ENCODE results near the gene APPL1.
"Not testable (repeated sequence)": the region's sequence is repeated elsewhere in the genome, so short reads cannot be mapped to it uniquely, and the experiment has no call there.

The APPL1 gene

DNA sequence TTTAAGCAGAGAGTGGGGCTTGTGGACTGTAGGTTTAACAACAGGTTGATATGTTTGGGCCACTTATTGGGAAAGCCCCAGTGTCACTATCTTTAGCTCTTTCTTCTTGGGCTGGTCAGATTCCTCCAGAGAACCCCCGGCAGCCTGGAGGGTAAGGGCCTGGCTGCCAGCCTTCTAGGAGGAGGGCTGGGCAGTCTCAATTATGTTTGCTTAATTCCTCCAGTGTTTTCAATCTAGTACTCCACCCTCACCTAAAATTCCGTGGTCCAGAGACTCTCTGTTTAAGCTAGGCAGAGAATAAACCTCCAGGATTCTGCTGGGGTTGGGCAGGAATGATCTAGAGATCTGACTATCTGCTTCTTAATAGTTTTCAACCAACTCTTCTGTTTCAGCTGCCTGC, 59.7 kb downstream of the APPL1 start:
- no peak for DNase-seq (ENCODE audit: extremely low read depth, low read depth)
- TF ChIP-seq, protein P1, sequence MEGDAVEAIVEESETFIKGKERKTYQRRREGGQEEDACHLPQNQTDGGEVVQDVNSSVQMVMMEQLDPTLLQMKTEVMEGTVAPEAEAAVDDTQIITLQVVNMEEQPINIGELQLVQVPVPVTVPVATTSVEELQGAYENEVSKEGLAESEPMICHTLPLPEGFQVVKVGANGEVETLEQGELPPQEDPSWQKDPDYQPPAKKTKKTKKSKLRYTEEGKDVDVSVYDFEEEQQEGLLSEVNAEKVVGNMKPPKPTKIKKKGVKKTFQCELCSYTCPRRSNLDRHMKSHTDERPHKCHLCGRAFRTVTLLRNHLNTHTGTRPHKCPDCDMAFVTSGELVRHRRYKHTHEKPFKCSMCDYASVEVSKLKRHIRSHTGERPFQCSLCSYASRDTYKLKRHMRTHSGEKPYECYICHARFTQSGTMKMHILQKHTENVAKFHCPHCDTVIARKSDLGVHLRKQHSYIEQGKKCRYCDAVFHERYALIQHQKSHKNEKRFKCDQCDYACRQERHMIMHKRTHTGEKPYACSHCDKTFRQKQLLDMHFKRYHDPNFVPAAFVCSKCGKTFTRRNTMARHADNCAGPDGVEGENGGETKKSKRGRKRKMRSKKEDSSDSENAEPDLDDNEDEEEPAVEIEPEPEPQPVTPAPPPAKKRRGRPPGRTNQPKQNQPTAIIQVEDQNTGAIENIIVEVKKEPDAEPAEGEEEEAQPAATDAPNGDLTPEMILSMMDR (IDR thresholded peaks at IDR 0.05; ENCODE audit: low read depth, low read length) = no peak

DNA sequence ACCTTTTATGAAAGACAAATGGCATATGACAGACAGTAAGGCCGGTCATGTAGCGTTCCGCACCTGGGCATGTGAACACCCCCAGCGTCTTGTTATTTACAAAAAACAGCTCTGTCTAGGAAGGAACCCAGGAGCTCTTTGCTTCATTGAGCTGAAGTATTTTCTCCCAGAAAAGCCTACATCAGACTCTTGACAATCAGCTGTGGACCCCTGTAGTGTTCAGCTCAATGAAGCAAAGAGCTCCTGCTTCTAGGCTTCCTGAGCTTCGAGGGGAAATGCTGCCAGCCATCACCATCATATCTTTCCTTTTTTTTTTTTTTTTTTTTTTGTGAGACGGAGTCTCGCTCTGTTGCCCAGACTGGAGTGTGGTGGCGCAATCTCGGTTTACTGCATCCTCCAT, 60.9 kb downstream of the APPL1 start:
- DNase-seq (ENCODE audit: extremely low read depth, low read depth) = no peak
- TF ChIP-seq, protein P1 (IDR thresholded peaks at IDR 0.05; ENCODE audit: low read depth, low read length) = no peak

DNA sequence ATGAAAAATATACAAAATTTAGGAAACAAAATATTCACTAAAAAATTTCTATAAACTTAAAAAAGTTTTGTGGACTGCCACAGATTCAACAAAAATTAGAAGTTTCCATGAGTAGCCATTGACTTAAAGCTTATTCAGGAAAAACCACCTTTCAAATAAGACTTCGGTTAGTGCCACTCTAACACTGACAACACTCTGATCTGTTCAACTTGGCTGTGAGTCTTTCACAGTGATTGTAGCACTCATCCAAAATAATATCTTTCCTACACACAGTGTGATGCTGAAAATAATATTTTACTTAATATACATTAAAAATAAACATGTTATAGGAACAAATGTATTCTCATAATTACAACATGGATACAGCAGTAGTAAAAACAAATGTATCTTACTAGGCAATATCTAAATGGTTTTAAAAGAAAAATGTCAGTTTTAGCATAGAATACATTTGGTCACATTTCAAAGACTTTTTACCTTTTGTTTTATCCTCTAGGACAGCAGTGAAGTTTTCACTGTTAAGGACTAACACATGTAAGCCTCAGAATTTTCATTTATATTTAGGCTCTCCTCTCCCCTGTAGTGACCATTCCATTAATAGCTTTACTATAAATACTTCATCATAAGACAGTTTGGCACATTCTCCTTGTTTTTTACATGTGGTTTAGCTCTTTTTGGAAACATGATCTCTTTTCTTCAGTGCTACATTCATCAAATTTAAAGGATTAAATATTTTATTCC, 64.8 kb downstream of the APPL1 start, which contains the start of gene ASB14:
Gene ASB14 (minus strand): TSS at position 527 of the 738 bp plus-strand sequence. CDS start 652 bp downstream, outside the sequence.
- DNase-seq (ENCODE audit: extremely low read depth, low read depth) = no peak
- TF ChIP-seq, protein P1 (IDR thresholded peaks at IDR 0.05; ENCODE audit: low read depth, low read length) = no peak

DNA sequence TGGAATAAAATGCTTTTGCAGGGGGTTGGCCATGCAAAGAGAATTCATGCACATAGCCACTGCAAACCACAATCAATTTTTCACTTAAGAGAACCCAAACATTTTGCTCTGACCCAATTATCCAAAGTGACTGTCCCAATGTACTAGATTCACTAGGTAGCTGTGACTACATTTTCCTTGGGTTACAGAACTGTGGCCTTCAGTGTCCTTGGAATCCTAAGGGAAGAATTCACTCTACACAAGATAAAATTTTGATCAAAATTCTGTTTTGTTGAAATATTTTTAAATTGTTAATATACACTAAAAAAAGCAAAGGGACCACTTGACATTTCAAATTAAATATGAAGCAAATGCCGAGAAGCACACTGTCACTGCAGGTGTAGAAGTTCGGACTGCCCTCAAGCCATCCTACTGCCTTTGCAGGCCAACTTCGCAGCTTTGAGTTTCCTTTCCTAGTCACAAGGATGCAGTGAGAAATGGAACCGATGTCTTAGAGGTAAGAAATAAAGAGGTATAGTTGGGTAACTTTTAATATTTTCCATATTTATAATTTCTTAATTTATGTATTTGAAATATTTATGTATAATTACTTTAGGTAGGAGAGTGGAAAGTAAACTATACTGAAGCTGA, 65.5 kb downstream of the APPL1 start:
- TF ChIP-seq, protein P1 (IDR thresholded peaks at IDR 0.05; ENCODE audit: low read depth, low read length) = no peak
- DNase-seq (ENCODE audit: extremely low read depth, low read depth) = no peak

DNA sequence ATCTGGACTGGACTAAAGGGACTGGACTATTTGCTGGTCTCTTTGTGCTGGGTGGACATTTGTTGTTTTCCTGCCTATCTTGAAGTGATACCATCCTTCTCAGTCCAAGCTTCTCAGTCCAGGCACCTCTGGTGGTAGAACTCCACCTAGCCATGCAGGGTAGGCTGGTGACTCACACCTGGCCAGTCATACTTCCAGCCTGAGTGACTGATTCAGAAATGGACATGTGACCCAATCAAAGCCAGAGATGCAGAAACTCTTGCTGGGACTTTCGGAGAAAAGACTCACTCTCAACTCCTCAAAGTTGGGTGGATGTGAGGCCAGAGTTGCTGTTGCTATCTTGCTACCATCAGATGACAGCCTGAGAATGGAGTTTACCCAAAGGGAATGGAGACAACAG, 70.5 kb downstream of the APPL1 start:
- TF ChIP-seq, protein P1 (IDR thresholded peaks at IDR 0.05; ENCODE audit: low read depth, low read length) = no peak
- no peak for DNase-seq (ENCODE audit: extremely low read depth, low read depth)

DNA sequence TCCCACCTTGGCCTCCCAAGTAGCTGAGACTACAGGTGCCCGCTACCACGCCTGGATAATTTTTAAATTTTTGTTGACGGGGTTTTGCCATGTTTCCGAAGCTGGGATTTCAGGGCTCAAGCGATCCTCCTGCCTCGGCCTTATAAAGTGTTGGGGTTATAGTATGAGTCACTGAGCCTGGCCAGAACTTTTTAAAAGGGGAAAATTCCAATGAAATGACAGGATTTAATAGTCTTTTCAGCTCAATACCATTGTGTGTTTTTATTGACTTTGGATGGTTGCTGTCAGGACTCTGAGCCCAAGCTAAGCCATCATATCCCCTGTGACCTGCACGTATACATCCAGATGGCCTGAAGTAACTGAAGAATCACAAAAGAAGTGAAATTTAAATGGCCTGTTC, 76.0 kb downstream of the APPL1 start:
- not testable (repeated sequence) for DNase-seq (ENCODE audit: extremely low read depth, low read depth)

DNA sequence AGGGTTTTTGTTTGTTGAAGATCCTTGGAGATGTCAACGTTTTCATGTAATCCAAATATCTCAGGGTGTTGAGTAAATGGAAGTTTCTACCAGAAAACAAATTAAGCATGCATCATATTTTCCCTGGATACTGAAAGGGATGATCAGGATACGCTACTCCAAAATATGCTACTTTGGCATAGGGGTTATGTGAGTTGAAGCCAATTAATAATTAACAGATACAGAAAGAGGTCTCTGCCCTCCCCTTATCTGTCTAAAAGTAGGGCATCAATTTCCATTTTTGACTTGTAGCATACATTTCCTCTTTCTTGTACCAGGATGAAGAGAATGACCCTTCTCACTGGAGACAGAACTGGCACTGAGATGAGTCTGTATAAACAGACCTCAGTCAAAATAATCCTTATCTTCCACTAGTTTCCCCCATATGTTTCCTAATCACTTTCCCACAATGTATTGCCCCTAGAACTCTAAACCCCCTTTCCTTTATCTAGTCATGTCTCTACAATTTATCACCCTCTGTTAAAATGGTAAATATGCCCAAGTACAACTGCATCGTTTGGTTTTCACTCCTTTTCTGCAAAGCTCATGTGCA, 82.3 kb downstream of the APPL1 start:
- DNase-seq (ENCODE audit: extremely low read depth, low read depth) = no peak
- TF ChIP-seq, protein P1 (IDR thresholded peaks at IDR 0.05; ENCODE audit: low read depth, low read length) = no peak
